ENCODE data around the gene RAD51B. TPM values are rescaled to one million over a fixed set of nuclear protein-coding genes. Genes with fewer than 3 reads are reported as not detected.

RAD51B gene
- total RNA-seq, 1 experiment from 2014 or later, result 20.0 TPM

GRCh38 chr14:68625366-68626090 is 805.9 kb downstream of the RAD51B start:
- H3K9ac ChIP-seq (ENCODE audit: low read length), result no peak overlapping the region
- POLR2A ChIA-PET, result no interaction called here
- no TSS peak for BruUV-seq (replicated peaks)
- H3K9me2 ChIP-seq (ENCODE audit: insufficient read depth), result no peaks in the 10 kb centered on the region
- CTCF ChIA-PET, result no interaction called here
- H4K20me1 ChIP-seq (ENCODE audit: insufficient read depth), result no peaks in the 10 kb centered on the region
- no peak overlapping the region for H3K27ac ChIP-seq (ENCODE audit: low read depth, low read length)
- ATAC-seq, result no peak
- H3K36me3 ChIP-seq (ENCODE audit: control insufficient read depth in 1 of 2, insufficient read depth in 2 of 2, low read length in 2 of 2), result no peaks in the 10 kb centered on the region
- no peak overlapping the region for H2AFZ ChIP-seq (ENCODE audit: low read depth, low read length, poor library complexity, severe bottlenecking)
- H3K9me3 ChIP-seq (ENCODE audit: control insufficient read depth in 1 of 2, insufficient read depth in 1 of 2, low read depth in 1 of 2, low read length in 2 of 2), result no peaks in the 10 kb centered on the region
- H3K4me2 ChIP-seq (ENCODE audit: low read length), result no peak overlapping the region
- no peak overlapping the region for H3K4me3 ChIP-seq (replicated peaks in 1 of 2; ENCODE audit: low read depth in 1 of 2, low read length in 2 of 2)
- DNase-seq (ENCODE audit: low read depth, low spot score), result no peak
- RAD21 ChIA-PET (ENCODE audit: low non-redundant PET in 1 of 2, low total read pairs in 2 of 2, uncharacterized antibody in 2 of 2, unreplicated experiment in 2 of 2), result no interaction called here
- H3K4me1 ChIP-seq (ENCODE audit: control insufficient read depth in 1 of 2, insufficient read depth in 2 of 2, low read length in 2 of 2), result peaks cover 13 to 28% of the 10 kb centered on the region in 2 experiments
- TF ChIP-seq MAX (IDR thresholded peaks at IDR 0.05) (no peak), CEBPB (IDR thresholded peaks at IDR 0.05; ENCODE audit: low read depth) (no peak), EGR1 (IDR thresholded peaks at IDR 0.05; ENCODE audit: low read depth) (no peak), ZNF274 (IDR thresholded peaks at IDR 0.05; ENCODE audit: low read depth, low read length) (no peak), ZFX (IDR thresholded peaks at IDR 0.05) (no peak), ELF1 (IDR thresholded peaks at IDR 0.05; ENCODE audit: borderline replicate concordance, low read depth) (no peak), YY1 (IDR thresholded peaks at IDR 0.05; ENCODE audit: extremely low read depth, insufficient replicate concordance, low read depth, low read length) (no peak), FOSL1 (IDR thresholded peaks at IDR 0.05; ENCODE audit: low read depth) (no peak), POLR2AphosphoS5 (IDR thresholded peaks at IDR 0.05; ENCODE audit: low read depth, low read length) (no peak), CBX3 (IDR thresholded peaks at IDR 0.05; ENCODE audit: low read depth) (no peak), SIN3A (IDR thresholded peaks at IDR 0.05; ENCODE audit: low read depth) (no peak)
- intact Hi-C loops (cut with micrococcal nuclease), result no loop called here
- no peaks in the 10 kb centered on the region for H3K79me2 ChIP-seq (ENCODE audit: insufficient read depth, low read length)
- H3K27me3 ChIP-seq (ENCODE audit: insufficient read depth, low read length), result no peaks in the 10 kb centered on the region

GRCh38 chr14:68626386-68626785 is 806.8 kb downstream of the RAD51B start:
- no peak overlapping the region for H3K9ac ChIP-seq (ENCODE audit: low read length)
- DNase-seq (ENCODE audit: low read depth, low spot score), result no peak
- H3K4me3 ChIP-seq (replicated peaks in 1 of 2; ENCODE audit: low read depth in 1 of 2, low read length in 2 of 2), result no peak overlapping the region
- intact Hi-C loops (cut with micrococcal nuclease), result no loop called here
- no peak for ATAC-seq
- no peaks in the 10 kb centered on the region for H3K9me3 ChIP-seq (ENCODE audit: control insufficient read depth in 1 of 2, insufficient read depth in 1 of 2, low read depth in 1 of 2, low read length in 2 of 2)
- no TSS peak for BruUV-seq (replicated peaks)
- peaks cover 7 to 20% of the 10 kb centered on the region in 2 experiments; a peak in 3 of 4 replicates for H3K4me1 ChIP-seq (ENCODE audit: control insufficient read depth in 1 of 2, insufficient read depth in 2 of 2, low read length in 2 of 2)
- H3K27me3 ChIP-seq (ENCODE audit: insufficient read depth, low read length), result no peaks in the 10 kb centered on the region
- H3K9me2 ChIP-seq (ENCODE audit: insufficient read depth), result no peaks in the 10 kb centered on the region
- no peaks in the 10 kb centered on the region for H3K79me2 ChIP-seq (ENCODE audit: insufficient read depth, low read length)
- H4K20me1 ChIP-seq (ENCODE audit: insufficient read depth), result no peaks in the 10 kb centered on the region
- ChIA-PET CTCF (no interaction called here), POLR2A (no interaction called here), RAD21 (ENCODE audit: low non-redundant PET in 1 of 2, low total read pairs in 2 of 2, uncharacterized antibody in 2 of 2, unreplicated experiment in 2 of 2) (no interaction called here)
- H3K27ac ChIP-seq (ENCODE audit: low read depth, low read length), result no peak overlapping the region
- no peak overlapping the region for H2AFZ ChIP-seq (ENCODE audit: low read depth, low read length, poor library complexity, severe bottlenecking)
- TF ChIP-seq EGR1 (IDR thresholded peaks at IDR 0.05; ENCODE audit: low read depth), result no peak
- TF ChIP-seq FOSL1 (IDR thresholded peaks at IDR 0.05; ENCODE audit: low read depth), result no peak
- no peak for TF ChIP-seq EZH2 (IDR thresholded peaks at IDR 0.05)
- TF ChIP-seq POLR2A (IDR thresholded peaks at IDR 0.05; ENCODE audit: borderline replicate concordance, extremely low read depth, insufficient read depth, insufficient read length), result no peak
- no peak for TF ChIP-seq CEBPB (IDR thresholded peaks at IDR 0.05; ENCODE audit: low read depth)
- no peak for TF ChIP-seq MAX (IDR thresholded peaks at IDR 0.05)
- H3K4me2 ChIP-seq (ENCODE audit: low read length), result no peak overlapping the region
- no peaks in the 10 kb centered on the region for H3K36me3 ChIP-seq (ENCODE audit: control insufficient read depth in 1 of 2, insufficient read depth in 2 of 2, low read length in 2 of 2)

Measured in HCT116 (cell line).